ENCODE results near the gene CALHM3. TPM values are rescaled to one million over a fixed set of nuclear protein-coding genes. Genes with fewer than 3 reads are reported as not detected.

Gene CALHM3
- total and polyA plus RNA-seq, 2 of the 13 experiments (the other 11 are each of a cell fraction or from before 2014, with no cell fraction given), result not detected

- H3K4me1 ChIP-seq (ENCODE audit: insufficient read depth, low read length), result no peaks in the 10 kb centered on the region
- H3K9ac ChIP-seq (ENCODE audit: insufficient read depth, low read depth, low read length), result no peak overlapping the region
- no peak for FAIRE-seq
- in situ Hi-C loops (cut with HindIII; ENCODE audit: extremely low pct_ligation_motif_present, low pct_unique_long_range_greater_than_20kb), result no loop called here
- intact Hi-C loops (cut with micrococcal nuclease; ENCODE audit: unreplicated experiment), result no loop called here
- peak; percentile 10 for ATAC-seq
- peaks cover 6 to 80% of the 10 kb centered on the region in 2 experiments; a peak in 3 of 5 replicates for H3K27me3 ChIP-seq (ENCODE audit: control insufficient read depth in 1 of 2, insufficient read depth in 2 of 2, low read length in 2 of 2)
- H3K9me3 ChIP-seq (ENCODE audit: low read length), result no peaks in the 10 kb centered on the region
- H3K27ac ChIP-seq (ENCODE audit: extremely low read length, insufficient read depth, low read length), result no peak overlapping the region
- WGBS (ENCODE audit: low lambda C conversion rate), result 15% methylated on average over 14 of the region's 92 CpGs
- H2AFZ ChIP-seq (ENCODE audit: low read length), result no peak overlapping the region
- TF ChIP-seq ZBTB8A (CRISPR knock-in tag; IDR thresholded peaks at IDR 0.05; ENCODE audit: borderline replicate concordance, low read depth) (no peak), EZH2 (conservative IDR thresholded peaks at IDR 0.05; ENCODE audit: low read depth, low read length) (peak; percentile 85; the same call in 1 of the 2 replicates)
- H4K20me1 ChIP-seq (ENCODE audit: insufficient read depth, low read length), result no peaks in the 10 kb centered on the region
- H3K4me3 ChIP-seq (replicated peaks in 1 of 3; ENCODE audit: insufficient read depth in 1 of 3, low read depth in 2 of 3, low read length in 3 of 3), result peak overlapping the region in 2 of 3 experiments; percentile 11 to 52; a peak in 3 of 6 replicates
- no TSS peak for BruUV-seq (replicated peaks)
- ChIA-PET POLR2A (no interaction called here), CTCF (ENCODE audit: low intra/inter-chr PET ratio, low total read pairs) (no interaction called here)
- DNase-seq (ENCODE audit: low spot score), result no peak
- no peaks in the 10 kb centered on the region for H3K79me2 ChIP-seq (ENCODE audit: insufficient read depth, low read length)
- peak overlapping the region; percentile 45 for H3K4me2 ChIP-seq (ENCODE audit: low read depth, low read length)
- H3K36me3 ChIP-seq (replicated peaks in 1 of 2; ENCODE audit: control insufficient read depth in 1 of 2, insufficient read depth in 2 of 2, low read length in 2 of 2), result no peaks in the 10 kb centered on the region
Observed at GRCh38 chr10:103493916-103494877, 15.2 kb upstream of the CALHM3 start.

GRCh38 chr10:103493362-103493915 lies 14.4 kb upstream of the CALHM3 start, which contains the start of gene NEURL1:
Gene NEURL1, plus strand, starts transcription at chr10:103493705. Its CDS starts 683 bp downstream, at chr10:103494388.
- ATAC-seq (peak; percentile 9; the same call in 2 of the 3 replicates), DNase-seq (ENCODE audit: low spot score) (no peak), FAIRE-seq (no peak)
- H3K4me1 ChIP-seq (ENCODE audit: insufficient read depth, low read length), result no peaks in the 10 kb centered on the region
- H3K36me3 ChIP-seq (replicated peaks in 1 of 2; ENCODE audit: control insufficient read depth in 1 of 2, insufficient read depth in 2 of 2, low read length in 2 of 2), result no peaks in the 10 kb centered on the region
- intact Hi-C loops (cut with micrococcal nuclease; ENCODE audit: unreplicated experiment) (no loop called here), in situ Hi-C loops (cut with HindIII; ENCODE audit: extremely low pct_ligation_motif_present, low pct_unique_long_range_greater_than_20kb) (no loop called here)
- ChIA-PET POLR2A (no interaction called here), CTCF (ENCODE audit: low intra/inter-chr PET ratio, low total read pairs) (no interaction called here)
- BruUV-seq (replicated peaks), result no TSS peak
- no peak within 1 kb of the TSS for H3K27ac ChIP-seq (ENCODE audit: extremely low read length, insufficient read depth, low read length)
- peaks cover 6 to 81% of the 10 kb centered on the region in 2 experiments; a peak in 4 of 5 replicates for H3K27me3 ChIP-seq (ENCODE audit: control insufficient read depth in 1 of 2, insufficient read depth in 2 of 2, low read length in 2 of 2)
- peak within 1 kb of the TSS; percentile 45 for H3K4me2 ChIP-seq (ENCODE audit: low read depth, low read length)
- H3K4me3 ChIP-seq (replicated peaks in 1 of 3; ENCODE audit: insufficient read depth in 1 of 3, low read depth in 2 of 3, low read length in 3 of 3), result peak within 1 kb of the TSS in 2 of 3 experiments; percentile 12 to 52; a peak in 4 of 6 replicates
- no peaks in the 10 kb centered on the region for H3K9me3 ChIP-seq (ENCODE audit: low read length)
- H3K9ac ChIP-seq (ENCODE audit: insufficient read depth, low read depth, low read length), result no peak within 1 kb of the TSS
- WGBS (ENCODE audit: low lambda C conversion rate), result 27% methylated on average over 15 of the region's 65 CpGs
- H3K79me2 ChIP-seq (ENCODE audit: insufficient read depth, low read length), result no peaks in the 10 kb centered on the region
- no peak within 1 kb of the TSS for H2AFZ ChIP-seq (ENCODE audit: low read length)
- no peaks in the 10 kb centered on the region for H4K20me1 ChIP-seq (ENCODE audit: insufficient read depth, low read length)
- TF ChIP-seq, protein P1, sequence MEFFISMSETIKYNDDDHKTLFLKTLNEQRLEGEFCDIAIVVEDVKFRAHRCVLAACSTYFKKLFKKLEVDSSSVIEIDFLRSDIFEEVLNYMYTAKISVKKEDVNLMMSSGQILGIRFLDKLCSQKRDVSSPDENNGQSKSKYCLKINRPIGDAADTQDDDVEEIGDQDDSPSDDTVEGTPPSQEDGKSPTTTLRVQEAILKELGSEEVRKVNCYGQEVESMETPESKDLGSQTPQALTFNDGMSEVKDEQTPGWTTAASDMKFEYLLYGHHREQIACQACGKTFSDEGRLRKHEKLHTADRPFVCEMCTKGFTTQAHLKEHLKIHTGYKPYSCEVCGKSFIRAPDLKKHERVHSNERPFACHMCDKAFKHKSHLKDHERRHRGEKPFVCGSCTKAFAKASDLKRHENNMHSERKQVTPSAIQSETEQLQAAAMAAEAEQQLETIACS (CRISPR knock-in tag; IDR thresholded peaks at IDR 0.05), result peak; percentile 61; the same call in 1 of the 2 replicates
- TF ChIP-seq NCOR1 (IDR thresholded peaks at IDR 0.05; ENCODE audit: borderline replicate concordance, low read length), result no peak
- no peak for TF ChIP-seq PCBP2 (optimal IDR thresholded peaks at IDR 0.05; ENCODE audit: low read depth, low read length, poor library complexity, severe bottlenecking)
- TF ChIP-seq NFE2 (CRISPR knock-in tag; IDR thresholded peaks at IDR 0.05), result no peak
- TF ChIP-seq ZNF776 (CRISPR knock-in tag; IDR thresholded peaks at IDR 0.05), result no peak
- TF ChIP-seq CBX5 (CRISPR knock-in tag; IDR thresholded peaks at IDR 0.05; ENCODE audit: borderline replicate concordance), result no peak
- no peak for TF ChIP-seq CBFB (CRISPR knock-in tag; IDR thresholded peaks at IDR 0.05)
- no peak for TF ChIP-seq SRF (IDR thresholded peaks at IDR 0.05; ENCODE audit: low read depth, low read length)
- TF ChIP-seq GPN1 (CRISPR knock-in tag; IDR thresholded peaks at IDR 0.05; ENCODE audit: borderline replicate concordance), result no peak
- TF ChIP-seq NR2F1 (CRISPR knock-in tag; IDR thresholded peaks at IDR 0.05), result no peak
- TF ChIP-seq, protein P2, sequence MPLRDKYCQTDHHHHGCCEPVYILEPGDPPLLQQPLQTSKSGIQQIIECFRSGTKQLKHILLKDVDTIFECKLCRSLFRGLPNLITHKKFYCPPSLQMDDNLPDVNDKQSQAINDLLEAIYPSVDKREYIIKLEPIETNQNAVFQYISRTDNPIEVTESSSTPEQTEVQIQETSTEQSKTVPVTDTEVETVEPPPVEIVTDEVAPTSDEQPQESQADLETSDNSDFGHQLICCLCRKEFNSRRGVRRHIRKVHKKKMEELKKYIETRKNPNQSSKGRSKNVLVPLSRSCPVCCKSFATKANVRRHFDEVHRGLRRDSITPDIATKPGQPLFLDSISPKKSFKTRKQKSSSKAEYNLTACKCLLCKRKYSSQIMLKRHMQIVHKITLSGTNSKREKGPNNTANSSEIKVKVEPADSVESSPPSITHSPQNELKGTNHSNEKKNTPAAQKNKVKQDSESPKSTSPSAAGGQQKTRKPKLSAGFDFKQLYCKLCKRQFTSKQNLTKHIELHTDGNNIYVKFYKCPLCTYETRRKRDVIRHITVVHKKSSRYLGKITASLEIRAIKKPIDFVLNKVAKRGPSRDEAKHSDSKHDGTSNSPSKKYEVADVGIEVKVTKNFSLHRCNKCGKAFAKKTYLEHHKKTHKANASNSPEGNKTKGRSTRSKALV (CRISPR knock-in tag; IDR thresholded peaks at IDR 0.05), result 0 out of 2 replicates have a peak, but pooled peaks have one; percentile 67
- TF ChIP-seq TGIF2 (CRISPR knock-in tag; IDR thresholded peaks at IDR 0.05), result no peak
